Skeletal muscle cell (primary cell): ENCODE measurements around the gene CSMD2.
A peak's percentile ranks its signal among the peaks of the same experiment; 100 is the strongest.

ENCODE experiments used
- DNase-seq: peaks from one replicate; pipeline ENCODE4 v3.0.0-alpha.2; 2010; ENCODE audit warnings: low read depth
- H3K4me3 ChIP-seq: 2 replicates; pipeline ENCODE4 v1.5.1; 2011; ENCODE audit warnings: low read depth, mild to moderate bottlenecking, control low read depth, low read length, moderate library complexity

Gene CSMD2

DNA sequence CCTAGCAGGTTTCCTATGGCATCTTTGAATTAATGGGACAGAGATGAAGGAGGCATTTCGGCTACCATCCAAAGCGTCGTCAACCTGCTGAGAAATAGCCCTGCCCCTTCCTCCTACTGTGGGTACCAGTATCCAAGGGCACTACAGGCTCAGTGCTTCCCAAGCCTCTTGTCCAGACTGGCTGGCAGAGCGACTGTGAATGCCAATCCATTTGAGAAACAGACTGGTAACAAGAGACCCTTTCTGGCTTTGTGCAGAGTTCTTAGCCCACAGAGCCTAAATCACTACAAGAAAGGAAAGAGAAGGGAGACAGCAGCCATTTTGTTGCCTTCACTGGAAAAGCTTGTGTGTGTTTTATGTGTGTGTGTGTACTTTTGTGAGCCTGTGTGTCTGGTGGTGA, 185.7 kb downstream of the CSMD2 start:
- H3K4me3 ChIP-seq: no peak overlapping the region
- no peak for DNase-seq

GRCh38 chr1:33975961-33976360, 189.1 kb downstream of the CSMD2 start:
- no peak overlapping the region for H3K4me3 ChIP-seq
- no peak for DNase-seq

DNA sequence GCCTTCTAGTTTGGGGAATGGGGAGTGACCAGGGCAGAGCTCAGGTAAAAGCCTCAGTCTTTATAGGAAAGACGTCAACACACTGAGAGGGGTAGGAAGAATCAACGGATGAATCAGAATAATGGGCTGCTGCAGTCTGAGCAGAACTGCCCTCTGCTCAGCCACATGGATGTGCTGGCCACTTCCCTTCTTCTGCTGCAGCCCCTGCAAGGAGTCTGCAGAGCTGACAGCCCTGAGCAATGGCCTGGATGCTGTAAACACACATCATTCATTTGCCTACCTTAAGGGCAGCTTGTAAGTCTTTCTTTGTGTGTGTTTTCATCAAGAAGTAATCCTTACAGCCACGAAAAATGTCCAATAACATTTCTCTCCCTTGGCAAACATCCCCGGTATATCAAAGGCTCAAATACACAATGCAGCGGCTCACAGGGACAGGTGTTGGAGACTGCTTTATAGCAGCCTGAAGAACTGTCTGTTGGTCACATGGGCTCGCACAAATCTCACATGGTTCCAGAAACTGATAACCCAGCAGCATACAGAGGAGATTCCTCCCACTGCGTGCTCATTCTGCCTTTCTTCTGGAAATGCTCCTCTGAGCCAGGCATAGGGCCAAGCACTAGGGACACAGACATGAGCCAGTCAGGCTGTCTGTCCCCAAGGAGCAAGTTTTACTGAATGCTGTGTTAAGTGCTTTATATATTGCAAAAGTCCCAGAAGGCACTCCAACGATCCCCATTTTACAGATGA, 191.1 kb downstream of the CSMD2 start:
- no peak for DNase-seq
- H3K4me3 ChIP-seq: no peak overlapping the region

DNA sequence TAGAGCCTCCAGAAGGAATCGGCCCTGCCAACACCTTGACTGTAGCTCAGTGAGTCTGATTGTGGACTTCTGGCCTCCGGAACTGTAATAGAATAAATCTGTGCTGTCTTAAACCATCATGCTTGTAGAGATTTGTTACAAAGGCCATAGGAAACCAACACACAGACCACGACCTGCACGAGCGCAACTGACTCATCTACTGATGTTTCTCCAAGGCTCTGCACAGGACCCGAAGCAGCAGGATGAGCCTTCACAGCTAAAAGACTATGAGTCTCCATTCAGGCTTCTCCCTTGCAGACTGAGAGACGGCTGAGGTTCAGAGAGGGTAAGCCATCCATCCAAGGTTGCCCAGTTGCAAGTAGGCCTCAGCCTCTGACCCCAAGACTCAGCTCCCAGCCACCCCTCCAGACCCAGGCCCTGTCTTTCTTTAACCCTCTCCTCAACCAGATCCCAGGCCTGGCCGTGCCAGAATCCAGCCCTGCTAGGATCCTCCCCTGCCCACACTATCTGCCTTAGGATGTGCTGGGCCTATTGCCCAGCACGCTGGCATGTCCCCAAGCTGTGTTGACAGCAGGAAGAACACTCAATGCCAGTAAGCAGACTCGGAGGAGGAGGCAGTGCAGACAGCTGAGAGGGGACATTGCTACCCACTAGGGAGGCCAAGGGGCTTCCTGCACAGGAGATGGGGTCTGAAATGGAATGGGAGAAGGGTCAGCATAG, 192.2 kb downstream of the CSMD2 start:
- H3K4me3 ChIP-seq: no peak overlapping the region
- DNase-seq: no peak

- H3K4me3 ChIP-seq: no peak overlapping the region
- DNase-seq: no peak
Observed at GRCh38 chr1:33971913-33972312, 193.1 kb downstream of the CSMD2 start.

DNA sequence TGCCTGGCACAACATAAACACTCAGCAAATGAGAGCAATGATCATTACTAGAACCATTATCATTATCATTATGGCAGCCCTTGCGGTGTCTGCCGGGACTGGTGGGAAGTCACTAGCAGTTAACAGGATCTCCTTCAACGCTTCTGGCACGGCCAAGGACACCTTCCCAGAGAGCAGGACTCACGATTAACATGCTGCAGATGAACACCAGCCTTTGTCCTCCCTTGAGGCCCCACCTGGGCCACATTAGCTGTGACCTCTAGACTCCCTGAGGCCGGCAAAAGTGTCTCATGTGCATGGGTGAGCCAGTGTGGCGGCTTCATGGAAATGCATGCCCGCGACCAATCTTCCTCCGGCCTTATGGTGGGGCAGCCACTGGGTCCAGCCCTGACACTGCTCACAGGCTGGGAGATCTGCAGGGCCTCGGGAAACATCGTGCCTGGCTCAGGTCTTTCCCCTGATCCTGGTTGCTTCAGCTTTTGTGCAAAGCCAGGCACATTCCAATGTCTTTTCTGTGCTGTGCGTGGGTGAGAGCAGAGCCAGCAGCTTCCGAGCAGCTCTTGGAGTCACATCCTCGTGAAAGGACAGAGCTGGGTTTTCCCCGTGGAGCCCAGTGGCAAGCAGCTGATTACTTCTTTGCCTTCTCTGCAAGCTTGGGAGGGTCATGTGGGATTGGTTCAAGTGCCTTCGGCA, 193.9 kb downstream of the CSMD2 start:
- H3K4me3 ChIP-seq: no peak overlapping the region
- DNase-seq: no peak

DNA sequence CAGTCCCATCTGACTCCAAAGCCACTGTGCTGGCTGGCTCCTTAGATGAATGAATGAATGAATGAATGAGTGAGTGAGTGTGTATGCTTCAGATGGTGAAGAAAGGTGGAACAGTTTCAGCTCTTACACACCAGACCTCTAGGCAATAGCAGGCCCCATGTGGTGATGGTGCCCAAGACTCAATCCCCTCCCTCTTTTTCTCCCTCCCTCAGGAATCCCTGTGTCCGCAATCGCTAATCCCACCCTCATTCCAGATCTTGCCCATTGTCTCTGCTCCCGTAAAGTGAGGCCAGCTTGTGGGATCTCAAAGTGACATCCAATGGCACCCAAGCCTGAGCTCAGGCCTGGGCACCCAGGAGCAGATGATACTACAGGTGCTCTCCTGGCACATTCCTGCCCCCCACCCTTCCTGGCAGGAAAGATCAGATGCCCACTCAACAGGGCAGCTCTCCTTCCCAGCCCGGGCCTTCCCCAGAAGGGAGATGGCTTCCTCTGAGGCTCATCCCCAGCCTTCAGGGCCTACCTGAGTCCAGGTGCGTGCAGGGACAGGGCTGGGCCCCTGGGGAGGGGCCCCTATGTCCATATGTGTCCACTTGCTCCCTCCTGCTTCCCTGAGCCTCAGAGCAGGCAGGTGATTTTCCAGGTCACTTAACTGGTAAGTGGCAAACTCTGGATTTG, 194.7 kb downstream of the CSMD2 start:
- H3K4me3 ChIP-seq: no peak overlapping the region
- DNase-seq: no peak

DNA sequence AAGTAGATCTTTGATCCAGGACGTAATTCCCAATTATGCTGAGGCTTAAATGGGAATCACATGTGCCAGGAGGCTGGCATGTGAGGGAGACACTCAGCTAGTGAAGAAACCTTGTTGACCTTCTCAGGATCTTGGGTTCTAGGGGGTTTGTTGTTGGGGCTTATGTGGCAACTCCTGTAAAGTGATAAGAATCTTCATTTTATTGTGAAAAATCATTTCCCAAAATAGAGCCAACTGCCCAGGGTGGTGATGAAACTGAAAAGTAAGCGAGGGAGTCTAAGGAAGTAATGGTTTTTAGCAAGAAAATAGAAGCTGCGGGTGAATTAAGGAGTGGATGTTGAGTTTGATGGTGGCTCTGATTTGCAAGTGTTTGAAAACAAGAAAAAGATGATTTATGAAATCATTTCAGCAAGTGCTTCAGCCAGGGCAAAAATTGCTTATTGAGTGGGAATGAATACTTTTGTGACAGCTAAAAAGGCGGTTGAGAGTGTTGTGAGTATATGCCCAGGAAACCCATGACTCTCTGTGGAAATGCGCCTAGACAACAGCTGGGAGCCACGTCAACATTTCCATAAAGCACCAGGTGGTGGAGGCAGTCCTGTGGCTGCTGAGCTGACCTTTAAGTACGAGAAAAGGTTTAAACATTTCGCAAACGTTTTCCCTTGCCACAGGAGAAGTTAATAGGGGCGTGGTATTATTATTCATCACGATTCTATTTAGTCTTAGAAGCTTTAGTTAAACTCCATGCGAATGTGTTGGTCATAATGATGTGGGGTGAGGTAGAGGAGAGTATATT, 198.5 kb downstream of the CSMD2 start:
- H3K4me3 ChIP-seq: no peak overlapping the region
- no peak for DNase-seq

DNA sequence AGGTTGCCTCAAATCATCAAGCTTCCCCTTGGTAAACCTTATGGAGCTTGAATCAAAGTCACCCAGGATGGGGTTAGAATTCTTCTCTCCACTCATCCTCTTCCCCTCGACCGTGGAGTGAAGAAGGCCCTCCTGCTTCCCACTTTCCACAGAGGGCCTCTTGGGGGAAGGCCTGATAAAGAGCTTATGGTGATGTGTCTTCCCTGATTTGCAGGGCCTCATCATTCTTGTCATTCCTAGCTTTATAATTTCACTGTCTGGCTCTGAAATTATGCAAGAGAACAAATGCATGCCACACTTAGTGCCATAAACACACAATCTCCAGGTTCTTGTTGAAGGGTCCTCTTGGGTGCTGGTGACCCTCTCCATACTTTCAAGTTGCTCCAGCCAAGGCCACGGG, 199.9 kb downstream of the CSMD2 start:
- DNase-seq: no peak
- no peak overlapping the region for H3K4me3 ChIP-seq

GRCh38 chr1:33962061-33962460, 203.0 kb downstream of the CSMD2 start:
- no peak overlapping the region for H3K4me3 ChIP-seq
- DNase-seq: no peak

DNA sequence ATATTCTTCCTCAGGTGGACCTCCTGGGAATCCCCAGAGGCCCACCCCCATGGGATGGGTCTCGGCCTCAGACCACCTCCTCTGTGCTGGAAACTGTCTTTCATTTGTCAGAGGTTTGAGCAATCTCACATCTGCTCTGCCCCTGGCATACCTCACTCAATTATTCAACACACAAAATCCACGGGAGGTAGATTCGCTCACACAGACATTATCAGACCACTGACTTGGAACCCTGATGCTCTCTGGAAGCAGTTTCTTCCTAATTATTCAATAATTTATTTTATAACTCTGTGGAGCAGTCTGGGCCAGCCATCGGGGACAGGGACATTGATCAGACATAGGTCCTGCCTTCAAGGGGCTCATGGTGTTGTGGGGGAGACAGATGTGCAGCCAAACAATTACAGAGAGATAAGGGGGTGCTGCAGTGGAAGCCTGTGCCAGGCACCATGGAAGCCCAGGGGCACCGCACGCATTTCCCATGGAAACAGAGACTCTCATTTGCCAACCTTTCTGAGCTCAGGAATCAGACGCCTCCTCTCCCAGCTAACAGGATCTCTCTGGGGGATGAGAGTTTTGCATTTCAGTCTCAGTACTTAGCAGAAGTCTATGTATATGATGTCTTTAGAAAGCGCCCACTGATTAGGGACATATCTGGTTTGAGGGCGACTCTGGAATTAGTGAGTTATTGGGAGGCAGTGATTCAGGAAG, 204.7 kb downstream of the CSMD2 start:
- H3K4me3 ChIP-seq: no peak overlapping the region
- no peak for DNase-seq

- H3K4me3 ChIP-seq: no peak overlapping the region
- no peak for DNase-seq
Observed at GRCh38 chr1:33957854-33958253, 207.2 kb downstream of the CSMD2 start.

GRCh38 chr1:33955096-33955495, 209.9 kb downstream of the CSMD2 start:
- no peak for DNase-seq
- H3K4me3 ChIP-seq: no peak overlapping the region

DNA sequence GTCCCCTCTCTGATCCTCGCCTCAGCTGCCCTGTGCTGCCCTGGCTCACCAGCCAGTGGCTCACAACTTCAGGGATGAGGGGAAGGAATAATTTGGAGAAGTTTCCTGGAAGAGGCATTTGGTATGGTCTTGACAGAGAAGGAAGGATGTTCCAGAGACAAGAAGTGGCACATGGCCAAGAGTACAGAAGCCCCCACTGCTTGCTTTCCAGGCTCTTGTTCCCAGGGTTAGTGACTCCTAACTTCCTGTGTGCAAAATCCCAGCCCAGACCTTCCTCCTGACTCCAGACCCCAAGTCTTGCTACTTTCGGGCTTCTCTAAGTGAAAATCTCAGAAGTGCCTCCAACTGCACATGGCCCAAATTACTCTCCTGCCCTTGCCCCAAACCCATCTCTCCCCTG, 215.5 kb downstream of the CSMD2 start:
- no peak overlapping the region for H3K4me3 ChIP-seq
- no peak for DNase-seq

DNA sequence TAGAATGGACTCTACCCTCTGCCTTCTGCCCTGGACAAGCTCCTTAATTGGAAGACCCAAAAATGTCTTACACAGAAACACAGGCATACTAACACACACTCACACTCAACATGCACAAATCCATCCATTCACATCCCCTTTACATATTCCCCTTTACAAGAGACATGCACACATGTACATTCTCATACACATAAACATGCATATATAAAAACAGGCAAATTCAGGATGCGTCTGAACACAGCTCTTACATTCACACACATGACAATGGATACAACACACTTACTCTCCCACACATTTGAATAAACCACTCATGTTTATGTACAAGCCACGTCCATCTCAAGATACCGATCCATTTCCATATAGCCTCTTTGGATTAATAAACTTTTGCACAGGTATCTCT, 216.7 kb downstream of the CSMD2 start:
- DNase-seq: no peak
- no peak overlapping the region for H3K4me3 ChIP-seq

- H3K4me3 ChIP-seq: no peak overlapping the region
- DNase-seq: no peak
Observed at GRCh38 chr1:33946836-33947235, 218.2 kb downstream of the CSMD2 start.

DNA sequence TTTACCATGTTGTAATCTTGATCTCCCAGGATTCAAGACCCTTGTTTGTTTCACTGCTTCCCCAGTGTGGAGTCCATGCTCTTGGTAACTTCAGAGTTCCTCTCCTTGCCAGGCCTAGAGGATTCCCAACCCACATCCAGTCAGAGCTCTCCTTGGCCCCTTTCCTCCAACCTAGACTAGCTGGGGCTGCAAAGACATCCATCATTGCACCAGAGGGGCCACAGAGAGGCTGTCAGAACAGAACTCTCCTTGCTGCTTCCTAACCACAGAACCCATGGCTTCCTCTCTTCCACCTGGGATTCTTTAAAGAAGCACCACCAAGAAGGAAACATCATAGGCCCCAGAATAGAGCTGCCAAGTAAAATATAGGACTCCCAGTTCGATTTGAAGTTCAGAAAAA, 220.2 kb downstream of the CSMD2 start:
- no peak for DNase-seq
- H3K4me3 ChIP-seq: no peak overlapping the region

GRCh38 chr1:33943978-33944377, 221.1 kb downstream of the CSMD2 start:
- peak; percentile 4 for DNase-seq

DNA sequence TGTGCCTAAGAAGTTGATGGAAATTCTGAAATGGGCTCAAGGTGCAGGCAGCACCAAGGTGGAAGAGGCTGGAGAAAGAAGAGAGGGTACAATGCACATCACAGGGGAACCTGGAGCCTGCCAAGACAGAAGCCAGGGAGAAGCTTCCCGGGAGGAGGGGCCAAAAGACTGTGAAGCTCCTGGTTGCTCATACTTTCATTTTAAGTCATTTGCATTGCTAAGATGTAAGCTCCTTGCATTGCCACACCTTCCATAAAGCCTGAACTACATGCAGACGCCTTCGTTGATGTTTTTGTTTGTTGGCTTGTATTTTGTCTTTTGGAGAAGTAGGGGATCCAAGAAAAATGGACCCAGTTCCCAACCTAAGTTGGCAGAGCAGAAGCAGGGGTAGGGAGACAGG, 232.2 kb downstream of the CSMD2 start:
- no peak overlapping the region for H3K4me3 ChIP-seq
- DNase-seq: no peak

More at GRCh38 chr1:33943978-33944377, 221.1 kb downstream of the CSMD2 start:
- no peak overlapping the region for H3K4me3 ChIP-seq
